ENCODE measurements around the gene B3GNT9.
A peak's percentile ranks its signal among the peaks of the same experiment; 100 is the strongest.

B3GNT9 gene

DNA sequence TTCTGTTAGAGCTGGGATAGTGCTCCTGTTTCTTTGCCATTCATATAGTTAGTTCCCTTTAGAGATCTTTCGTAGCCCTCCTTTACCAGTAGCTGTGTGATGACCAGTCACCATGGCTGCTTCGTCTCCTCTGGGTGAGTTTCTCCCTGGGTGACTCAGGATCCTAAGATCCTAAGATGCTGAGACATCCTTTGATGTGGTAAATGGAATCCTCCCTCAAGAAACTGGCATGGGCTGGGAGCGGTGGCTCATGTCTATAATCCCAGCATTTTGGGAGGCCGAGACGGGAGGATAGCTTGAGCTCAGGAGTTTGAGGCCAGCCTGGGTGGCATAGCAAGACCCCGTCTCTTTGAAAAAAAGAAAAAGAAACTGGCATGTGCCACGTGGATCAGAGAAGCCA is 35.2 kb downstream of the B3GNT9 start:
- TF ChIP-seq EZH2 (IDR thresholded peaks at IDR 0.05; ENCODE audit: borderline replicate concordance, low read depth, low read length, severe bottlenecking): no peak
- TF ChIP-seq, protein P1, sequence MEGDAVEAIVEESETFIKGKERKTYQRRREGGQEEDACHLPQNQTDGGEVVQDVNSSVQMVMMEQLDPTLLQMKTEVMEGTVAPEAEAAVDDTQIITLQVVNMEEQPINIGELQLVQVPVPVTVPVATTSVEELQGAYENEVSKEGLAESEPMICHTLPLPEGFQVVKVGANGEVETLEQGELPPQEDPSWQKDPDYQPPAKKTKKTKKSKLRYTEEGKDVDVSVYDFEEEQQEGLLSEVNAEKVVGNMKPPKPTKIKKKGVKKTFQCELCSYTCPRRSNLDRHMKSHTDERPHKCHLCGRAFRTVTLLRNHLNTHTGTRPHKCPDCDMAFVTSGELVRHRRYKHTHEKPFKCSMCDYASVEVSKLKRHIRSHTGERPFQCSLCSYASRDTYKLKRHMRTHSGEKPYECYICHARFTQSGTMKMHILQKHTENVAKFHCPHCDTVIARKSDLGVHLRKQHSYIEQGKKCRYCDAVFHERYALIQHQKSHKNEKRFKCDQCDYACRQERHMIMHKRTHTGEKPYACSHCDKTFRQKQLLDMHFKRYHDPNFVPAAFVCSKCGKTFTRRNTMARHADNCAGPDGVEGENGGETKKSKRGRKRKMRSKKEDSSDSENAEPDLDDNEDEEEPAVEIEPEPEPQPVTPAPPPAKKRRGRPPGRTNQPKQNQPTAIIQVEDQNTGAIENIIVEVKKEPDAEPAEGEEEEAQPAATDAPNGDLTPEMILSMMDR (IDR thresholded peaks at IDR 0.05; ENCODE audit: borderline replicate concordance, extremely low read depth, low read length, poor library complexity, severe bottlenecking): no peak
- Histone ChIP-seq H3K4me1 (ENCODE audit: insufficient read depth, low read length) (peaks cover 22% of the 10 kb centered on the region), H3K4me2 (ENCODE audit: insufficient read depth, low read length) (no peak overlapping the region), H3K36me3 (ENCODE audit: insufficient read depth, low read length) (peaks cover 20% of the 10 kb centered on the region), H3K9me3 (ENCODE audit: insufficient read depth, low read length, severe bottlenecking) (no peaks in the 10 kb centered on the region), H4K20me1 (ENCODE audit: insufficient read depth, low read length) (peaks cover 26% of the 10 kb centered on the region; the same call in 1 of the 2 replicates), H2AFZ (ENCODE audit: low read depth, low read length) (no peak overlapping the region), H3K4me3 (ENCODE audit: low read depth in 1 of 2, low read length in 2 of 2) (no peak overlapping the region), H3K27ac (ENCODE audit: low read length) (no peak overlapping the region), H3K9ac (ENCODE audit: low read depth, low read length) (no peak overlapping the region), H3K79me2 (ENCODE audit: insufficient read depth, low read length) (peaks cover 82% of the 10 kb centered on the region), H3K27me3 (ENCODE audit: insufficient read depth, low read length, poor library complexity) (no peaks in the 10 kb centered on the region)
- ATAC-seq (ENCODE audit: insufficient read depth, low read depth): no peak
- DNase-seq: no peak

DNA sequence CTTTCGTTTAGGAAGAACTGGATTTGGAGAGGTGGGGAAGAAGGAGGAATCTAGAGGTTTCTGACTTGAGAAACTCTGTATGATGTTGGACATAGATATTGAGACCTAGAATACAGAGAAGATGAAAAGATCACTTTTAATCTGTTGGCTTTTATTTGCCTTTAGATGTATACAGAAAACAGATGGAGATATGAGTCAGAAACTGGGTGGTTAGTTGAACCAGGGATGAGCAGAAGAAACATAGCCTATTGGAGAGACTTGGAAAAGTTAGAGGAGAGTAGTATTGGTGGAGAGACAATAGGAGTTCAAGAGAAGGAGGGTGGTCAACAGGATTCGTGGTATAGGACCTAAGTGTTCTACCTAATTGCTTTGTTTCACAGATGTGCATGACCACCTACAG is 36.0 kb downstream of the B3GNT9 start:
- DNase-seq (no peak), ATAC-seq (ENCODE audit: insufficient read depth, low read depth) (no peak)
- Histone ChIP-seq H3K4me3 (ENCODE audit: low read depth in 1 of 2, low read length in 2 of 2) (no peak overlapping the region), H3K9me3 (ENCODE audit: insufficient read depth, low read length, severe bottlenecking) (no peaks in the 10 kb centered on the region), H3K27ac (ENCODE audit: low read length) (no peak overlapping the region), H3K4me2 (ENCODE audit: insufficient read depth, low read length) (no peak overlapping the region), H4K20me1 (ENCODE audit: insufficient read depth, low read length) (peaks cover 24% of the 10 kb centered on the region; the same call in 1 of the 2 replicates), H3K27me3 (ENCODE audit: insufficient read depth, low read length, poor library complexity) (no peaks in the 10 kb centered on the region), H3K79me2 (ENCODE audit: insufficient read depth, low read length) (peaks cover 87% of the 10 kb centered on the region), H3K4me1 (ENCODE audit: insufficient read depth, low read length) (peaks cover 27% of the 10 kb centered on the region), H3K36me3 (ENCODE audit: insufficient read depth, low read length) (peaks cover 12% of the 10 kb centered on the region), H2AFZ (ENCODE audit: low read depth, low read length) (no peak overlapping the region), H3K9ac (ENCODE audit: low read depth, low read length) (no peak overlapping the region)
- TF ChIP-seq, protein P1 (IDR thresholded peaks at IDR 0.05; ENCODE audit: borderline replicate concordance, extremely low read depth, low read length, poor library complexity, severe bottlenecking): no peak
- no peak for TF ChIP-seq EZH2 (IDR thresholded peaks at IDR 0.05; ENCODE audit: borderline replicate concordance, low read depth, low read length, severe bottlenecking)

DNA sequence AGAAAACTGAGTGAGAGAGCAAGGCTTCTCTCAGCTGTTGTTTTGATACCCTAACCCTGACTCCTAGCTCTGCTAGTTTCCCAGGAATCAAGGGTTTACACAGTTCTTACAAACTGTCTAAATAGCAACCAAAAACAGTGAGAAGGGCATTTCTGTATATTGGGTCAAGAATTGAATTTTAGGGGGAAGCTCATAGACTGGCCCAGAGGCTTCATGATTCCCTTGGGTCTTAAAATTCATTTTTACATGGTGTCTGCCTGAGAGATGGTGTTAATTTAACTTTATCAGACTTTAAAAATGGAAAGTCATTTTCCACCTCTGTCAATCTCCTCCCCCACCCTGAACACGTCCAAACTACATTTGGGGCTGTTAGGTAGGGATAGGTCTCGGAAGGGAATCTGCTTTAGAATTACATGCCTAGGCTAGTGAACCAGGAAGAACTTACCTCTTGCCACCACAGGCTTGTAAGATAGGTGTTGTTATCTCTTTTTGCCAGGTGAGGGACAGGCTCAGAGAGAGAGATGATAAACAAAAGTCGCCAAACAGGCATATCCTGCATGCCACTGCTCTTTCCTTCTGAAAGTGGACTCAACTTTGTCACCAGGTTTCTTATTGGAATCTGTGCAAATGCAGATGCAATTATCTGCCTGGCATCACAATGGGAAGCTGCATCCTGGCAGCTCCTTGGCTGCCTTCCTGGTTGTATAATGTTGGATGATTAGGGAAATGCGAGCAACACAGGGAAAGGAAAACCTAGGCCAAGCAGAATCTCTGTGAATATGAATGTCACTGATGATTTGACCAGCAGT is 38.0 kb downstream of the B3GNT9 start:
- DNase-seq (no peak), ATAC-seq (ENCODE audit: insufficient read depth, low read depth) (no peak)
- Histone ChIP-seq H3K27ac (ENCODE audit: low read length) (no peak overlapping the region), H4K20me1 (ENCODE audit: insufficient read depth, low read length) (peaks cover 22% of the 10 kb centered on the region; the same call in 1 of the 2 replicates), H3K9me3 (ENCODE audit: insufficient read depth, low read length, severe bottlenecking) (no peaks in the 10 kb centered on the region), H3K36me3 (ENCODE audit: insufficient read depth, low read length) (peaks cover 7% of the 10 kb centered on the region), H2AFZ (ENCODE audit: low read depth, low read length) (no peak overlapping the region), H3K27me3 (ENCODE audit: insufficient read depth, low read length, poor library complexity) (no peaks in the 10 kb centered on the region), H3K4me2 (ENCODE audit: insufficient read depth, low read length) (peak overlapping the region; percentile 99; the same call in 1 of the 2 replicates), H3K79me2 (ENCODE audit: insufficient read depth, low read length) (peaks cover 75% of the 10 kb centered on the region), H3K4me3 (ENCODE audit: low read depth in 1 of 2, low read length in 2 of 2) (no peak overlapping the region), H3K9ac (ENCODE audit: low read depth, low read length) (no peak overlapping the region), H3K4me1 (ENCODE audit: insufficient read depth, low read length) (peaks cover 35% of the 10 kb centered on the region)
- TF ChIP-seq, protein P1 (IDR thresholded peaks at IDR 0.05; ENCODE audit: borderline replicate concordance, extremely low read depth, low read length, poor library complexity, severe bottlenecking): no peak
- no peak for TF ChIP-seq EZH2 (IDR thresholded peaks at IDR 0.05; ENCODE audit: borderline replicate concordance, low read depth, low read length, severe bottlenecking)
